ENCODE measurements around the gene RALY.

- TF ChIP-seq CTCF (IDR thresholded peaks at IDR 0.05; ENCODE audit: low read depth, low read length, poor library complexity, severe bottlenecking) (peak; percentile 99), EZH2phosphoT487 (IDR thresholded peaks at IDR 0.05; ENCODE audit: borderline replicate concordance, low read length) (no peak)
These were observed 45.9 kb upstream of the RALY start for GRCh38 chr20:33947709-33948295.

Data from DOHH2 (cell line).